ENCODE data around the gene PDE10A.

GRCh38 chr6:165426892-165427291 is 236.1 kb downstream of the PDE10A start:
- no peak for TF ChIP-seq CTCF (IDR thresholded peaks at IDR 0.05)
- no peak for TF ChIP-seq POLR2A (IDR thresholded peaks at IDR 0.05)
